Colonic mucosa (tissue), 4 donors: ENCODE results near the gene DGLUCY. TPM values are rescaled to one million over a fixed set of nuclear protein-coding genes. Genes with fewer than 3 reads are reported as not detected.

ENCODE experiments used
- DNase-seq: peaks from one replicate; pipeline ENCODE4 v3.0.0-alpha.2; 2020
- H3K27ac ChIP-seq: fragments of 200-600 bp; one replicate; pipeline ENCODE4 v1.8.0; 2021
- H3K27me3 ChIP-seq: fragments of 200-600 bp; one replicate; pipeline ENCODE4 v1.8.0; 2021
- H3K36me3 ChIP-seq: fragments of 200-600 bp; one replicate; pipeline ENCODE4 v1.8.0; 2021
- H3K4me1 ChIP-seq: fragments of 200-600 bp; one replicate; pipeline ENCODE4 v1.8.0; 2021; ENCODE audit warnings: mild to moderate bottlenecking
- H3K4me3 ChIP-seq: fragments of 200-600 bp; one replicate; pipeline ENCODE4 v1.8.0; 2021
- H3K9ac ChIP-seq, 2 donors: one replicate each; pipeline ENCODE4 v1.7.0; 2013; ENCODE audit warnings: control low read depth in 2 of 2, low read depth in 2 of 2, low read length in 2 of 2
- H3K9me3 ChIP-seq: fragments of 200-600 bp; one replicate; pipeline ENCODE4 v1.8.0; 2021
- CTCF ChIP-seq: fragments of 200-600 bp; IDR thresholded peaks from one replicate; pipeline ENCODE4 v1.8.0; 2022; ENCODE audit warnings: antibody characterized with exemption, mild to moderate bottlenecking
- intact Hi-C: fragments of 100-400 bp; cut with DNase I; formaldehyde crosslinking; loops from one replicate; pipeline ENCODE4 v1.14.1; 2022
- total RNA-seq, 2 donors: library from RNA; stranded (reverse); fragmentation: NEBNext Ultra II Directional in 1 of 2; extraction: Animal tissue kit (Norgen Biotek cat#: 25700) in 1 of 2; gene quantifications; one replicate each; pipeline ENCODE4 v1.2.1, GENCODE V29; 2021
- donor health status: healthy.
- donor health status: DM: no; HTN: no; CAD: no.
- donor health status: DM: no; HTN: no; CAD: no.

Gene DGLUCY
- total RNA-seq, 2 donors from 2014 or later, result 67.3 to 105 TPM

GRCh38 chr14:91233936-91234790 lies 120.3 kb downstream of the DGLUCY start:
- Histone ChIP-seq H3K27me3 (no peaks in the 10 kb centered on the region), H3K27ac (no peak overlapping the region), H3K9me3 (no peaks in the 10 kb centered on the region), H3K36me3 (no peaks in the 10 kb centered on the region), H3K9ac (no peak overlapping the region), H3K4me3 (no peak overlapping the region), H3K4me1 (no peaks in the 10 kb centered on the region)
- intact Hi-C loops, result no loop called here
- no peak for DNase-seq
- TF ChIP-seq CTCF, result no peak

GRCh38 chr14:91234791-91235114 lies 120.9 kb downstream of the DGLUCY start:
- H3K27ac ChIP-seq, result no peak overlapping the region
- H3K9ac ChIP-seq, result no peak overlapping the region
- intact Hi-C loops, result no loop called here
- H3K4me1 ChIP-seq, result no peaks in the 10 kb centered on the region
- no peaks in the 10 kb centered on the region for H3K27me3 ChIP-seq
- H3K9me3 ChIP-seq, result no peaks in the 10 kb centered on the region
- H3K36me3 ChIP-seq, result no peaks in the 10 kb centered on the region
- DNase-seq, result no peak
- TF ChIP-seq CTCF, result no peak
- no peak overlapping the region for H3K4me3 ChIP-seq

- H3K4me1 ChIP-seq, result no peaks in the 10 kb centered on the region
- no peaks in the 10 kb centered on the region for H3K27me3 ChIP-seq
- no peaks in the 10 kb centered on the region for H3K36me3 ChIP-seq
- H3K27ac ChIP-seq, result no peak overlapping the region
- H3K4me3 ChIP-seq, result no peak overlapping the region
- no peak for DNase-seq
- TF ChIP-seq CTCF, result no peak
- H3K9ac ChIP-seq, result no peak overlapping the region
- H3K9me3 ChIP-seq, result no peaks in the 10 kb centered on the region
- intact Hi-C loops, result no loop called here
Observed at GRCh38 chr14:91235841-91236240, 122.0 kb downstream of the DGLUCY start.

- no peak overlapping the region for H3K27ac ChIP-seq
- no peaks in the 10 kb centered on the region for H3K9me3 ChIP-seq
- no peak for DNase-seq
- no peak for TF ChIP-seq CTCF
- no peak overlapping the region for H3K4me3 ChIP-seq
- intact Hi-C loops, result no loop called here
- no peaks in the 10 kb centered on the region for H3K4me1 ChIP-seq
- no peak overlapping the region for H3K9ac ChIP-seq
- H3K27me3 ChIP-seq, result no peaks in the 10 kb centered on the region
- H3K36me3 ChIP-seq, result no peaks in the 10 kb centered on the region
Observed at GRCh38 chr14:91237219-91237618, 123.3 kb downstream of the DGLUCY start.

- intact Hi-C loops, result no loop called here
- Histone ChIP-seq H3K27ac (no peak overlapping the region), H3K4me1 (no peaks in the 10 kb centered on the region), H3K4me3 (no peak overlapping the region), H3K27me3 (no peaks in the 10 kb centered on the region), H3K36me3 (no peaks in the 10 kb centered on the region), H3K9me3 (no peaks in the 10 kb centered on the region), H3K9ac (no peak overlapping the region)
- no peak for TF ChIP-seq CTCF
- no peak for DNase-seq
Observed at GRCh38 chr14:91238085-91238484, 124.2 kb downstream of the DGLUCY start.
